NCI-H1694 treated with DMSO at 0.1 percent for 48 hours (cell line): Measurements from ENCODE around the gene HOXD9.

Experiments used
- DNase-seq: peaks from one replicate; lab custom pipeline; 2025; lab: John Stamatoyannopoulos, UW

HOXD9 gene

DNA sequence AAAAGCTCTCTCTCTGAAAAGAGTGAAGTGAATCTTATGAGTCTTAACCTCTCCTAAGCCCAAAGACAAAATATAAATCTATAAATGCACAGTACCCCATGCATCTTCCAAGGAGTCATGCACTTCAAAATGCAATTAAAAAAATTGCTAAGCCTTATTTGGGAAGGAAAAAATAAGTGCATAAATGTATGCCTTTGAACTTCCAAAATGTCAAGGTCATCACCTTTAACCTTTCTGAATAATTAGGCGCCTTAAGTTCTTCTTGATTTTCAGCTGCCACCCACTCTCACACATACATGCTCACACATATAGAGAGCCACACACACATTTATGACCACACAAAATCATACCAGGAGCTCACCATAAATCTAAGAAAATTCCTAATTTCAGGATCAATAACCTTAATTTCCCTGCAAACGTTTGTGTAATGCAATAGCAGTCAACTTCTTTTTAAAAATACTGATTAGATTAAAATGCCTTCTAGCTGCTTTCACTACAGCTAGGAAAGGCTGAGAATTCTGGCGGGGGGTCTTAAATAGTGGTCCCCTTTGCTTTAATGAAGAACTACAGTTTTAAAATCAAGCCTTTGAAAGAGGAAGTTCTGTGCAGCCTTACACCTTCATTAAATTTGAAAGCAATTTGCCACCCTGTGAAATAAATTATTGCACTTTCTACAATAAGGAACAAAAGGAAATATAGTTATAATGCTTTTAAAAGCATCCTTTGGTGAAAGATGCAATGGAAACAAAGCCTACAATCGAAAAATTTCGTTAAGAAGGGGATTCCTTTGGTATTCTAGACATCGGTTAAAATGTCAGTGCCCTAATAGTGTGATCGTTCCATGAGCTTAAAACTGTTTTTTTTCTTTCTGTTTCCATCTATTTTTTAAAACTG lies 11.9 kb upstream of the HOXD9 start:
- no peak for DNase-seq

DNA sequence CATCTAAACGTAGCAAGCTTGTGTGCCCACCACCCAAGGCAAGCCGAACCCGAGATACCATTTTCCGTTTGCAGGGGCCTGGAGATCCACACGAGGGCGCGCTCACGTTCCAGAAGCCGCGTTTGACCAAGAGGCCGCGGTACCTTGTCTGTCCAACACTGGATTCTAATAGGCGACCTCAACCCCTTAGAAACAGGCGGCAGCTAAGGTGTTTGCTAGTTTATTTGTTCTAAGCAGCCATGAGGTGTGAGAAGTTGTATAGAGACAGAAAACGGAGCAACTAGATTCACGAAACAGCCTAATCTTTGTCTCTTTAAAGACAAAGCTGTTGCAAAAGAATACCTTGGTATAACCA lies 11.2 kb upstream of the HOXD9 start:
- DNase-seq = peak; percentile 59

DNA sequence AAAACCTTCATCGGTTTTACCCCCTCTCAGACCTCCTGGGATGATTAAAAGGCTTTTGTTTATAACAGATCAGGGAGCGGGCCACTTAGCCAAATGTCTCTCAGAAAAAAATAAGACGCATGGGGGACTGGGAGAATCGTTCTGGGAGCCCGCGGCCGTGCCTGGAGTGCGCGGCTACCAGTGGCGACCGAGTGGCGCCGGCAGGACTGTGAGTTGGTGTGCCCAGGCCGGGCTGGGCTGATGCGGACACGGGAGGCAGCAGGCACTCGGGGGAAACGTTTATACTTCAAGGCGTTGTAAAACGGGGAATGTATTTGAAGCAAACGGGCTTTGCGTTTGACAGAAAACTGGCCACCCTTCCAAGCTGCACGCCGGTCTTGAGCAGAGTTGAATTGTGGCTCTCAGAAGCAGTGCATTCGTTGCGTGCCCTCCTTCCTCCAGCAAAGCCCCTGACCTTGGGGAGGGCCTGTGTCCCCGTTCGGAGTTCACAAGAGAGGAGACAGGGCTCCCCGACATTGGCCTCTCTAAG lies 10.6 kb upstream of the HOXD9 start:
- DNase-seq = no peak

DNA sequence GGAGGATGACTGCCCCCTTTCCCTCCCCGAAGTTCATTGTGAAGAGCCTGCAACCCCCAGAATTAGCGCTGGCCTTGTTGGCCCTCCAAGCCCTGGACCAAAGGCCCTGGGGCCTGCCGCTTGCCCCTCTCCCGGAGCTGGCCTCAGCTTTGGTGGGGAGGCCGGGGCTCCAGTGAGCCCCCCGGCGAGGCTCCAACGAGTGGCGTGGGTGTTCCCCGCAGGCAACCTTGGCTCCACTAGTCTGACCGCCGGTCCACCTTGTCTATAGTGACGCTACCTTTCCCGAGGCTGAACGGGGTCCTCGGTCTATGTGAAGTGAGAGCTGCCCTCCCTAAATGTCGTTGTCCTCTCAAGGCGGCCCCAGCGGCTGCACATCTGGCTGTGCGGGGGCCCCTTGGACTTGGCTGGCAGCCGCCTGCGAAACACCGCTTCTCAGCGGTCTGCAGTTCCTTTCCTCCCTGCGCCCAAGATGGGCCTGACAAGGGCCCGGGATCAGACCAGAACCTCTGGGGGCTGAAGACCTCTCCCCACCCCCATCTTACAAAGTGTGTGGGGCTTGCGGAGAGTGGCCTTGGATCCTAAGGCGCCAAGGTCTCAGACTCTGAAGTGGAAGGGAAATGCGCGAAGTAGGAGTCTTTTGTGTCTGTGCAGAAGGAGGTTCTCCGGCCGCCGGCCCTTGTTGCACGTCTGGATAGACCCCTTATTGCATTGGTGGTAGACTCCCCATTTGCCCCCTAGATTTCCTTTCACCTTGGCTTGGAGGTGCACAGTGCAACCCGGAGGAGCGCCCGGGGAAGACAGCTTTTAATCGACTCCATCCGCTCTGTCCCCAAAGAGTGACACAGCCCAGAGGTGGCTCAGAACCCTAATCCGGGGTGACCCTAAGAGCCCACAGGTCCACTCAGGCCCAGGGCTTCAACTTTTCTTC lies 9.9 kb upstream of the HOXD9 start:
- DNase-seq = no peak

DNA sequence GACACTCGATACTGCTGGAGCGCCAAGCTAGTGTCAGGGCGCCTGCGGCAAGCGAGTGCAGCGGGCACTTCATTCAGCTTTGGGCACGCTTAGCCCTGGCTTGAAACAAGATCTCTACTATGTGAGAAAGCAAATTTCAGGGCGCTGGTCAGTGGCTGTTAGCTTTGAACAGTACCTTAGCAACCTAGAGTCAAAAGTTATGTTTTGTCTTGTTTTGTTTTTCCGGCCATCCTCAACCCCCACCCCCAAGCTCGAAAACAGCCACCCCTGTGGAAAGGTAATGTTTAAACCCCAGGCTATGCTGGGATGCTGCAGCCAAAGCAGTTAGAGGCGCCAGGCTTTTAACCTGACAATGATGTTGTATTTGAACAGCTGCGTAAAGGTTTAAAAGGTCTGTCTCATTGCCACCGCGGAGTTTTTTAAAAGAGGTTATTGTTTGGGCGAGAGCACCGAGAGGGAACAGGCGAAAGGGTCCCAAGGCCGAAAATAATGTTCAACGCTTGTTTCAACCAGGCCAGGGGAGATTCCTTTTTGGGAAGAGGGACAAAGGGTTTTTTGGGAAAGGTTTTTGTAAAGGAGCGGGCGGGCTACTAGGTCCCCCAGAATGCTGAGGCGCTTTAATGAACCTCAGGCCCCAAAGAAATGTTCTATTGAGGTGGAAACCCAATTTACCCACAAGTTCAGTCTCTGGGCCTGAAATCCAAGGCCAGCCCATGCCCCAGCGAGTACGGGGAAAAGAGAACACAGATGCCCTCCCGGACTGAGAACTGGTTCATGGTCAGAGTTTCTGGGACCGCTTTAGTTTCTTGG lies 8.2 kb upstream of the HOXD9 start:
- DNase-seq = no peak

DNA sequence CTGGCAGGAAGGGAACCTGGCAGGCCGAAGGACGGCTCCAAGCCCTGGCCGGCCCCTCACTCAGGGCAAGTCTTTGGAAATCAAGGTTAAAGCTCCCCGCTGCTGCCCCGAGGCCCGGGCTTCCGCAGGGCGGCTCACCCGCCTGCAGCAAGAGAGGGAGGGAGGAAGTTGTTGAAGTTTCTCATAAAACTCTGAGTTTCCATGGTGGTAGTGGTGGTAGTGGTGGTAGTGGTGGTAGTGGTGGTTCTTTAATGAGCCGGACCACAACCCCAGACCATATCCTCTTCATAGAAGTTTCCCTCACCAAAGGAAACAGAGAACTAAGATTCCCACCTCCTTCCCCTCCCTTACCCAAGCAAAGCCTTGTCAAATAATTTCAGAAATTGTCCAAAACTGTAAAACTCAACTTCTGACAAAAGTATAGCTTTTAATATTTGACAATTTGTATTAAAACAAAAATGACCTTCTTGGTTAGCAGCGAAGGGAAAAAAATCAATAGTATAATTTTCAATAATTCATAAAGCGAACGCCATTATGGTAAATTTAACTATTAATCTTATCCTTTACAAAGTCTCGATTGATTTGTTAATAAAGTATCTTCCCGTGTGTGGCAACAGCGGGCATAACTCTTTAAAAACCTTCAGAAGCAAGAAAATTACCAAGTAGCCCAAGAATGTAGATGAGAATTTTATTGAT lies 7.4 kb upstream of the HOXD9 start:
- DNase-seq = no peak

DNA sequence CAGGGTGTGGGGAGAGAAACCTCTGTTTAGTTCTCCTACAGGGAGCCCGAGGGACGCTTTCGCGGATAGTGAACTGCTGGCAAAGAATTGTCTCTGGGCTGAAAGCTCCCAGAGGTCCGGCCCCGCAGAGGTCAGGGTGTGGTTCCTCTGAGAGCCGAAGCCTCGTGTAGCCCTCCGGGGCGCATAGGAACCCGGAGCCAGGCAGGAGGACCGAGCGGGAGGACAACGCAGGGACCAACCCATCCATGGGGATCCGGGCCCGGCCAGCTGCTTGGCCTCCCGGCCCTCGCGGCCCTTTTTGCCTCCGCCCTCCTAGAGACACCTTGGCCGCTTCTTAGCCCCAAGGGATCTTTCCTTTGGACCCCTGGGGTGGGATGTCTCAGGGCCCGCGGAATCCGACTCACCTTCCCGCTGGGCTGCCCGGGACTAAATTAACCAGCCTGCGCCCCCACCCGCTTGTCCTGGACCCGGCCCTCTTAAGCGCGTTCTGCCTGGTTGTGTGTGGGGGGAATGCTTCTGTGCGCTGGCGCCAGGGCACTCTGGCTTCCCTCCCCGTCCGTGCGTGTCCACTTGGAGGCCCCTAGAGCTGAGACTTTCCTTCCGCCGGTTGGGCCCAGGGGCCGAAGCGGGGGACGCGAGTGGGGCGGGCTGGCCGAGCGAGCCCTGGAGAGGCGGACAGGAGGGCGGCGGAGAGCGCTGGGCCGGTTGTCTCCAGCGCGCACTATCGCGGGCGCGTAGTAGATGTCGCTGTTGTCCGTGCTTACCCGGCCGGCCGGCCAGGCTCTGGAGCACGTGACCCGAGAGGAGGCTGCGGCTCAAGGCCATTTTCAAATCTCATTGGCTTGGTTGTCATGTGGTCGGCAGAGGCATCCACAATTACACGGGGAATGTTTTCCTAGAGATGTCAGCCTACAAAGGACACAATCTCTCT lies 6.4 kb upstream of the HOXD9 start, which contains the start of gene HOXD10:
Gene HOXD10, plus strand, starts transcription at position 896 of the 931 bp plus-strand sequence. CDS start 56 bp downstream, outside the sequence.
- no peak for DNase-seq

DNA sequence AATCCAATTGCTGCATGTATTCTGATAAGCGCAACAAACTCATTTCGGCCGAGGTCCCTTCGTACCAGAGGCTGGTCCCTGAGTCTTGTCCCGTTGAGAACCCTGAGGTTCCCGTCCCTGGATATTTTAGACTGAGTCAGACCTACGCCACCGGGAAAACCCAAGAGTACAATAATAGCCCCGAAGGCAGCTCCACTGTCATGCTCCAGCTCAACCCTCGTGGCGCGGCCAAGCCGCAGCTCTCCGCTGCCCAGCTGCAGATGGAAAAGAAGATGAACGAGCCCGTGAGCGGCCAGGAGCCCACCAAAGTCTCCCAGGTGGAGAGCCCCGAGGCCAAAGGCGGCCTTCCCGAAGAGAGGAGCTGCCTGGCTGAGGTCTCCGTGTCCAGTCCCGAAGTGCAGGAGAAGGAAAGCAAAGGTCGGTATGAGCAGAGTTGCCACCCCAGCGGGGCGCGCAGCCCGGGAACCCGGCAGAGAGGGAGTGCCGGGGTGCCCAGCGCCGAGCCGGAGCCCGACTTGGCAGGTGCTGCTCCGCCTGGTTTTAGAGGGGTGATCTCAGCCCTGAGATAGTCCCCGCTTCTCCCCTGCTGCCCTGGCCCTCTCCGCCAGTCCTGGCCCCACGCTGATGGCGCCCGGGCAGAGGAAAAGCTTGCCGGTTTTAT lies 5.2 kb upstream of the HOXD9 start:
- no peak for DNase-seq

DNA sequence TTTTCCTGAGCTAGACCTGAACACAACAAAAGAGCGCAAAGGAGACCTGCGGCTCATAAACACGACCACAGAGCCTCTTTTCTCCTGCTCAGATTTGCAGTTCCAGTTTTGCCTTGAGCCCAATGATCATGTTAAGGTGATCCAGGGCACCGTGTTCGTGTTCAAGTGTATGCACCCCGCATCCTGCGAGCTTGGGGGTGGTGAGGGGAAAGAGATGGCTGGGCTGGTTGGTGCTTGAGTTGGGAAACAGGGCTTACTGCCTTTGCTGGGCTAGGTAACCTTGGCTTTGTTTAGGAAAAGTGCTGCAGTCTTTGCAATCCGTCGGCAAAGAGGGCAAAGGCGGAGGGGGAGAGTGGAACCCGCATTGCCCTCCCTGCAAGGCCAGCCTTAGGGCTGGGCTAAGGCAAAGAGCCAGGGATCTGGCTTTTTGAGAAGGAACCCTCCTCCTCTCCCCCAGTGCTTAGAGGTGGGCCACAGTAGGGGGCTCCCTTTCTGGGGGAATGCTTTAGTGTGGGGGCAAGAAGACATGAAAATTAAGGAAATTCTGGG lies 4.6 kb upstream of the HOXD9 start:
- no peak for DNase-seq

DNA sequence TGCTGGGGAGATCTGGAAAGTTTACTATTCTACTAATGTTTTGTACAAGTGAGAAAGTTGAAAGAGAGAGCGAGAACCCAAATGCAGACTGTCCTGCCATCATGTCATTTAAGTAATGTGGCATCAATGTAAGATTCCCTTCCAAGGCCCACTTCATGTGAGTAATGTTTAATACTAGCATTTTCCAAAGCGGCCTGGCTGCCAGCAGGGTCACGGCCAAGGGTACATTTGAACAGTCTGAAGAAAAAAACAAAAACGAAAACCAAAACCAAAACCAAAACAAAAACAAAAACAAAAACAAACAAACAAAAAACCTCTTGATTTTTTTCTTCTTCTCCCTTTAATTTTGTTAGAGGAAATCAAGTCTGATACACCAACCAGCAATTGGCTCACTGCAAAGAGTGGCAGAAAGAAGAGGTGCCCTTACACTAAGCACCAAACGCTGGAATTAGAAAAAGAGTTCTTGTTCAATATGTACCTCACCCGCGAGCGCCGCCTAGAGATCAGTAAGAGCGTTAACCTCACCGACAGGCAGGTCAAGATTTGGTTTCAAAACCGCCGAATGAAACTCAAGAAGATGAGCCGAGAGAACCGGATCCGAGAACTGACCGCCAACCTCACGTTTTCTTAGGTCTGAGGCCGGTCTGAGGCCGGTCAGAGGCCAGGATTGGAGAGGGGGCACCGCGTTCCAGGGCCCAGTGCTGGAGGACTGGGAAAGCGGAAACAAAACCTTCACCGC lies 3.7 kb upstream of the HOXD9 start:
- DNase-seq = peak; percentile 5

DNA sequence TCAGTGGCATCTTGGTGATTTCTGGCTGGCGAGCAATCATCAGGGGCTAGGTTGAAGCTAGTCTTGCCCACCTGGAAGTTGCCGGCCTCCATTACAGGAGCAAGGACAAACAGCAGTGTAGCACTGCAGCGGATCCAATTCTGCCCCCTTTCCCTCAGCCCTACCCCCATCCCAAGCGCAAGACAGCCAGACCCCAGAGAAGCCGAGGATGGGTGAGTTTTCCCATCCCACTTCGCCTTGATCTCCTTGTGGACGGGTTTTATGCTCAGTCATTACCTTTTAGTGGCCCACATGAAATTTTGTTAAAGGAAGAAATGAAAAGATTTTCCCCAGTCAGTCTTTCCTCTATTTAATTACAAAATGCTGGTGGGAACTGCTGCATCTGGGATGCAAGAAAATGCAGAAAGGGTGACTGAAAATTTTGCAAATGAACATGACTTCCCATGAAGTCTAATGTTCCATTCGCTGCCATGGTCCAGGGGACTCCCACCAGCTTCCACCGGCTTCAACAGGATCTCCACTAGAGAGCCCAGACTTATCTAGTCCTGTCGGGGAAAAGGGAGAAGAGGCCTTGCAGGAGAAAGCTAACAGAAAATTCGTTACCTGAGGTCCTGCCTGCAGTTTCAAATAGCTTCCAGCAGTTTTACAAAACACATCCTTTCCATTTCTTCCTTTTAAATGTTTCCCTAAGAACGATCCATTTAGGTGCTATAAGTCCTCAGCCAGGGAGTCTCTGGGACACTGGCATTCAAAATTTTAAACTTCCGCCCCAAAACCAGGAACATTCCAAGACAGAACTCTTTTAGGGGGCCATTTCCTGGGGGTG lies 1.9 kb upstream of the HOXD9 start:
- DNase-seq = no peak

DNA sequence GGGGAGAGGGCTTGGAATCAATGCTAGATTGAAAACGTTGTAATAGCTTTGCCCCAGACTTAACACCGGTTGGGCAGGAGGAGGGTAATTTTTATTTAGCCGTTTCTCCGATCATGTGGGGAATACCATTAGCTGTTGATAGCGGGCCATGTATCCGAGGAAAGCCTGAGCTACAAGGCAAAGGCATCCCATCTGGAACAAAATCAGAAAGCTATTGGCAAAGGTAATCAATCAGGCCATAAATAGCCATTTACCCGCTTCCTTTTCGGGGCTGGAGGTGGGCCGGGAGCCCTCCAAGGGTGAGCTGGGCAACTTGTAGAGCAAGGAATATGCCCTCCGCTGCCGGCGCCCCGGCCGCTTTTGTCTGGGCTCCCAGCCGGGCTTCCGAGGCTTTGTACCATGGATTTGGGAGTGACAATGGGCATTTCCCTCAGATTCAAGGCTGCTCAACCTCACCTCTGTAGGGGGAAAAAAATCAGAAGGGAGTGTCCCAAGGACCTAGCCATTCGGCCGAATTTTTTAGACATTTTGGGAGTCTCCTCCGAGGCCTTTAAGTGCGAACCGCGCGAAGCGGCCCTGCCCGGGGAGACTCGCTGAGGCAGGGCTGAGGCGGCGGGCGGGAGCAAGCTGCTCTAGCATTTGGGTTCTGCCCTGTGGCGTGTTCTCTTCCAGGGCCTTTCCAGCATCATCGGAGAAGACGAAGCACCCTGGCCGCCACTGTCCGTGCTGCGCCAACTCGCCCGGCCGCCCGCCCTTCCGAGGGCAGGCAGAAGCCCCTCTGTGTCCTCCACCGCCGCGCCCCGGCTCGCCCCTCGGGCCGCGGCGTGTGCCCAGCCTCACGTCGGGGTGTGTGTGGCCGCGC lies 1.1 kb upstream of the HOXD9 start:
- DNase-seq = no peak

DNA sequence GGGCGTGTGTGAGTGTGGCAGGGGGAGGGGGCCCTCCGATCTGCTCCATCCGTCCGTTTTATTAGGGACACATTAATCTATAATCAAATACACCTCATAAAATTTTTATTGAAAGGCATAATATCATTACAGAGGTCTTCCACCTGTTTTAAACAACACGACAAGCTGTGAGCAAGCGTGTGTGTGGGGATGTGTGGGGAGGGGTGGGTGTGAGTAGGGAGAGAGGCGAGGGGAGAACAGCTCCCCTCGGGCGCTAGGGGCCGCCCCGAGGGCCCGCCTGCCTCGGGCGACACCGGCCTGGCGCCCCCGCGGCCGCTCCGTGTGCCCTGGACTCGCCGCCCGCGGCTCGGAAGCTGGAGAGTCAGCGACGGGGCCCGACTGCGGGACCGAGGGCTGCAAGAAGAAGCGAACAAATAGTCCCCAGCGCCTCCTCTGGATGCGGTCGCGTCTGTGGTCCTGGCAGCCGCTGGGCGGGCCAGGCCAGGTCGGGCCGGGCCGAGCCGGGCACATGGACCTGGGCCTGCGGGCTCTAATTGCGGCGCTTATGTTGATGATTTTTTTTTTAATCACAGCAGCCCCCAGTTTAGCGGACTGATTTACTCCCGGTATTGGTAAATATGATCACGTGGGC lies 352 bp upstream of the HOXD9 start:
- DNase-seq = no peak

DNA sequence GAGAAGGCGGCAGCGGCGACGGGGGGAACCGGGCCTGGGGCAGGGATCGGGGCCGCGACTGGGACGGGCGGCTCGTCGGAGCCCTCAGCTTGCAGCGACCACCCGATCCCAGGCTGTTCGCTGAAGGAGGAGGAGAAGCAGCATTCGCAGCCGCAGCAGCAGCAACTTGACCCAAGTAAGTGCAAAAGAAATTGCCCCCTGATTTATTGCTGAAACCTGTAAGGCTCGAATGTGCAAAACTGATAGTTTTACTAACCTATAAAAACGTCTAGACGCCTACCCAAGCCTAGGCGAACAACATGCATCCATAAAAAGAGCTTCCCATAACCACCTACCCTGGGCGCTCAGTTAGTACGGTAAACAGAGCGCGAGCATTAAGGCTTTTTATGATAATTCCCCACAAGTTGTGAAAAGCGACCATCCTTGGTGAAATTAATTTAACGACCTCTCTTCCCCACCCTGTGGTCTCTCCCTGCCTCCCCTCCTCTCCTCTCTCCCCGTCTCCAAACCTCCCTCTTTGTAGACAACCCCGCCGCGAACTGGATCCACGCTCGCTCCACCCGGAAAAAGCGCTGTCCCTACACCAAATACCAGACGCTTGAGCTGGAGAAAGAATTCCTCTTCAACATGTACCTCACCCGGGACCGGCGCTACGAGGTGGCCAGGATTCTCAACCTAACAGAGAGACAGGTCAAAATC lies 1.0 kb downstream of the HOXD9 start:
- DNase-seq = no peak

DNA sequence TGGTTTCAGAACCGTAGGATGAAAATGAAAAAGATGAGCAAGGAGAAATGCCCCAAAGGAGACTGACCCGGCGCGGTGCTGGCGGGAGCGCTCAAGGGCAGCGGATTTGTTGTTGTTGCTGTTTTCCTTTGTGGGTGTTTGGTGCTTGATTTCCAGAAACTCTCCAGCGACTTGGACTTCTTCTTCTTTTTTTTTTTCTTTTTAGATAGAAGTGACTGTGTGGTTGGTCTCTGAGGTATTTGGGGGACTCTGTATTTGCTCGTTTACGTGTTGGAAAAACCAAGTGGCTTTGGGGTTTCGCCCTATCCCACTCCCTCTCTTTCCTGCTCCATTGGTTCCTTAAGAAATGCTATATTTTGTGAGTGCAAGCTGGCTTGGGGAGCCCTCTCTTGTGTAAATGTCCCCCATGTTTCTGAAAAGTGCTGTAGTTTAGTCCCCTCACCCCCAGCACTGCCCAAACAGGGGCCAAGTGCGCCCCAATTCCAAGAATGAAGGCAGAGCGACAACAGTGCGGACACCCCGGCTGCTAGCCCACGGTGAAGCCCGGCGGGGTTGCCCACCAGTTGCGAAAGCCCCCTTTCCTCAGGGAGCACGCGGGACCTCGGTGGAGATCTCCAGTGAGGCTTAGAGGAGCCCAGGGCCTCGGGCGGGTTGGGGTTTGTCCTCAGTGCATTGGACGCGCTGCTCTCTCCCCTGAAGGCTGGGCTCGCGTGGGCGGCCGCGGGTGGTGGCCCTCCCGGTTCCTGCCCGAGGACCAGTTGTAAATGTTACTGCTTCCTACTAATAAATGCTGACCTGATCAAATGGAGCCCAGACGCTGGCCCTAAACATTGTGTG lies 1.8 kb downstream of the HOXD9 start:
- no peak for DNase-seq
